Astrocyte (in vitro differentiated cells and primary cell): Measurements from ENCODE around the gene LGI2. TPM values are rescaled to one million over a fixed set of nuclear protein-coding genes. Genes with fewer than 3 reads are reported as not detected.

Experiments
- DNase-seq: peaks from one replicate; pipeline ENCODE4 v3.0.0-alpha.2; 2010; ENCODE audit warnings: low read depth
- FAIRE-seq: peaks from 2 replicates; lab custom pipeline; 2011; peaks lifted over from hg19 to GRCh38; lab: Jason Lieb, UNC
- H2AFZ ChIP-seq: 2 replicates; pipeline ENCODE4 v1.6.0; 2012; ENCODE audit warnings: low read depth, low read length, inconsistent platforms
- H3K27ac ChIP-seq: 2 replicates; pipeline ENCODE4 v1.5.1; 2011; ENCODE audit warnings: low read depth, low read length, inconsistent platforms
- H3K27me3 ChIP-seq: 2 replicates; pipeline ENCODE4 v1.6.0; 2011; ENCODE audit warnings: low read length, inconsistent platforms; ENCODE audit not compliant: insufficient read depth
- H3K36me3 ChIP-seq: 2 replicates; pipeline ENCODE4 v1.5.1; 2011; ENCODE audit warnings: low read length, inconsistent platforms; ENCODE audit not compliant: insufficient read depth
- H3K4me1 ChIP-seq: 2 replicates; pipeline ENCODE4 v1.5.1; 2011; ENCODE audit warnings: low read length, inconsistent platforms; ENCODE audit not compliant: insufficient read depth
- H3K4me2 ChIP-seq: 2 replicates; pipeline ENCODE4 v1.6.0; 2012; ENCODE audit warnings: low read length, inconsistent platforms
- H3K4me3 ChIP-seq: 2 replicates; pipeline ENCODE4 v1.5.1; 2011; ENCODE audit warnings: low read depth, mild to moderate bottlenecking, low read length, inconsistent platforms; ENCODE audit not compliant: insufficient read depth
- H3K79me2 ChIP-seq: 2 replicates; pipeline ENCODE4 v1.6.0; 2012; ENCODE audit warnings: mild to moderate bottlenecking, low read length, inconsistent platforms; ENCODE audit not compliant: insufficient read depth
- H3K9ac ChIP-seq: 2 replicates; pipeline ENCODE4 v1.6.0; 2012; ENCODE audit warnings: mild to moderate bottlenecking, low read length, inconsistent platforms
- H3K9me3 ChIP-seq: 2 replicates; pipeline ENCODE4 v1.5.1; 2012; ENCODE audit warnings: low read depth, mild to moderate bottlenecking, low read length, inconsistent platforms; ENCODE audit not compliant: insufficient read depth
- H4K20me1 ChIP-seq: 2 replicates; pipeline ENCODE4 v1.6.0; 2012; ENCODE audit warnings: low read length, inconsistent platforms; ENCODE audit not compliant: insufficient read depth
- H3K27ac Mint-ChIP-seq: one replicate; pipeline ENCODE4 v1.8.0; 2021; ENCODE audit warnings: mild to moderate bottlenecking, mixed read lengths; ENCODE audit not compliant: unreplicated experiment
- H3K27me3 Mint-ChIP-seq: one replicate; pipeline ENCODE4 v1.8.0; 2021; ENCODE audit warnings: low read depth, mixed read lengths; ENCODE audit not compliant: unreplicated experiment
- H3K36me3 Mint-ChIP-seq: one replicate; pipeline ENCODE4 v1.8.0; 2021; ENCODE audit warnings: low read depth, mixed read lengths; ENCODE audit not compliant: unreplicated experiment
- H3K4me1 Mint-ChIP-seq: one replicate; pipeline ENCODE4 v1.8.0; 2021; ENCODE audit warnings: low read depth, mixed read lengths; ENCODE audit not compliant: unreplicated experiment
- H3K4me3 Mint-ChIP-seq: one replicate; pipeline ENCODE4 v1.8.0; 2021; ENCODE audit warnings: mild to moderate bottlenecking, moderate library complexity, mixed read lengths; ENCODE audit not compliant: unreplicated experiment
- H3K9me3 Mint-ChIP-seq: one replicate; pipeline ENCODE4 v1.8.0; 2021; ENCODE audit warnings: mild to moderate bottlenecking, mixed read lengths; ENCODE audit not compliant: unreplicated experiment
- EZH2 ChIP-seq: IDR thresholded peaks from 2 replicates; pipeline ENCODE4 v1.6.1; 2012; ENCODE audit warnings: mild to moderate bottlenecking, low read length, inconsistent platforms; ENCODE audit not compliant: insufficient read depth
- total RNA-seq: library from RNA; stranded (reverse); gene quantifications from 2 replicates; pipeline ENCODE4 v1.2.1, GENCODE V29; 2021
- TF ChIP-seq, protein P1 (sequence below): IDR thresholded peaks from 2 replicates; pipeline ENCODE4 v1.5.1; 2011; ENCODE audit warnings: low read depth, mild to moderate bottlenecking, inconsistent platforms, low read length, moderate library complexity; ENCODE audit not compliant: insufficient read depth

Gene LGI2
- total RNA-seq, 1 donor from 2014 or later, result 0.27 TPM

DNA sequence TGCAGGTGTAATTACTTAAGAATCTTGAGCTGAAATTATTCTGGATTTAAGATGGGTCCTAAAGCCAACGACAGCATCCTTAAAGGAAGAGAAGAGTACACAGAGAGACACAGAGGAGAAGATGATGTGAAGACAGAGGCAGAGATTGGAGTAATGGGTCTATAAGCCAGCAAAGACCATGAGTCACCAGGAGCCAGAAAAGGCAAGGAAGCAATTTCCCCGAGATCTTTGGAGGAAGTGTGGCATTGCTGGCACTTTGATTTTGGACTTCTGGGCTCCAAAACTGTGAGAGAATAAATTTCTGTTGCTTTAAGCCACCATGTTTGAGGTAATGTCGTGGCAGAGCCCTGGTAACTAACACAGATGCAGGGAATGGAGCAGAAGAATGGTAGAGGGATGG is 32.4 kb upstream of the LGI2 start:
- Histone ChIP-seq H3K9me3 (no peaks in the 10 kb centered on the region), H3K4me2 (no peak overlapping the region), H3K9ac (no peak overlapping the region), H3K27me3 (peaks cover 21% of the 10 kb centered on the region), H2AFZ (no peak overlapping the region), H3K27ac (no peak overlapping the region), H3K79me2 (no peaks in the 10 kb centered on the region), H3K4me1 (no peaks in the 10 kb centered on the region), H3K4me3 (no peak overlapping the region), H4K20me1 (no peaks in the 10 kb centered on the region), H3K36me3 (no peaks in the 10 kb centered on the region)
- H3K4me1 Mint-ChIP-seq, result no peaks in the 10 kb centered on the region
- no peak for FAIRE-seq
- H3K4me3 Mint-ChIP-seq, result no peak overlapping the region
- no peak overlapping the region for H3K27ac Mint-ChIP-seq
- no peak for TF ChIP-seq EZH2
- TF ChIP-seq, protein P1, sequence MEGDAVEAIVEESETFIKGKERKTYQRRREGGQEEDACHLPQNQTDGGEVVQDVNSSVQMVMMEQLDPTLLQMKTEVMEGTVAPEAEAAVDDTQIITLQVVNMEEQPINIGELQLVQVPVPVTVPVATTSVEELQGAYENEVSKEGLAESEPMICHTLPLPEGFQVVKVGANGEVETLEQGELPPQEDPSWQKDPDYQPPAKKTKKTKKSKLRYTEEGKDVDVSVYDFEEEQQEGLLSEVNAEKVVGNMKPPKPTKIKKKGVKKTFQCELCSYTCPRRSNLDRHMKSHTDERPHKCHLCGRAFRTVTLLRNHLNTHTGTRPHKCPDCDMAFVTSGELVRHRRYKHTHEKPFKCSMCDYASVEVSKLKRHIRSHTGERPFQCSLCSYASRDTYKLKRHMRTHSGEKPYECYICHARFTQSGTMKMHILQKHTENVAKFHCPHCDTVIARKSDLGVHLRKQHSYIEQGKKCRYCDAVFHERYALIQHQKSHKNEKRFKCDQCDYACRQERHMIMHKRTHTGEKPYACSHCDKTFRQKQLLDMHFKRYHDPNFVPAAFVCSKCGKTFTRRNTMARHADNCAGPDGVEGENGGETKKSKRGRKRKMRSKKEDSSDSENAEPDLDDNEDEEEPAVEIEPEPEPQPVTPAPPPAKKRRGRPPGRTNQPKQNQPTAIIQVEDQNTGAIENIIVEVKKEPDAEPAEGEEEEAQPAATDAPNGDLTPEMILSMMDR, result no peak
- H3K9me3 Mint-ChIP-seq, result peaks cover 1% of the 10 kb centered on the region
- peaks cover 2% of the 10 kb centered on the region for H3K36me3 Mint-ChIP-seq
- no peak for DNase-seq
- H3K27me3 Mint-ChIP-seq, result peaks cover 10% of the 10 kb centered on the region

DNA sequence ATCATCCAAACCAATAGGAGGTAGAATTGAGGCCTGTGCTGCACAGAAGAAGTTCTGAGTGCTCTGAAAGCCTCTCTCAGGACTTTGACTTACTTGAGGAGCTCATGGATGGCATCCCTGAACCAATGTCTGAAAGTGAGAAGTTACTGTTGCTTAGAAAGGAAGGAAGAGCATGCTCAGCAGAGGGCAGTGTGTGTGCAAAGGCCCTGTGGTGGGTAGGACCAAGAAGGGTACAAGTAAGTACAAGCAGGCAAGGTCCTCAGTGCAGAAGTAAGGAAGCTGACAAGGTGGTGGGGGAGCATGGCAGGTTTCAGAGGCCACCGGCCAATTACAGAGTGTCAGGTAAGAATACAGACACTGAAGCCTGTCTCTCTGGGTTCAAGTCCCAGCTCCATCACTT is 31.4 kb upstream of the LGI2 start:
- no peaks in the 10 kb centered on the region for H4K20me1 ChIP-seq
- no peak overlapping the region for H3K27ac ChIP-seq
- H3K79me2 ChIP-seq, result no peaks in the 10 kb centered on the region
- H3K9ac ChIP-seq, result no peak overlapping the region
- DNase-seq (no peak), FAIRE-seq (no peak)
- no peaks in the 10 kb centered on the region for H3K4me1 Mint-ChIP-seq
- peaks cover 1% of the 10 kb centered on the region for H3K9me3 Mint-ChIP-seq
- H3K27me3 Mint-ChIP-seq, result peaks cover 11% of the 10 kb centered on the region
- H3K9me3 ChIP-seq, result no peaks in the 10 kb centered on the region
- no peak overlapping the region for H3K27ac Mint-ChIP-seq
- TF ChIP-seq, protein P1, result no peak
- no peak for TF ChIP-seq EZH2
- peaks cover 2% of the 10 kb centered on the region for H3K36me3 Mint-ChIP-seq
- H3K36me3 ChIP-seq, result no peaks in the 10 kb centered on the region
- no peak overlapping the region for H3K4me2 ChIP-seq
- no peak overlapping the region for H3K4me3 Mint-ChIP-seq
- no peak overlapping the region for H3K4me3 ChIP-seq
- no peaks in the 10 kb centered on the region for H3K4me1 ChIP-seq
- H2AFZ ChIP-seq, result no peak overlapping the region
- peaks cover 24% of the 10 kb centered on the region for H3K27me3 ChIP-seq

DNA sequence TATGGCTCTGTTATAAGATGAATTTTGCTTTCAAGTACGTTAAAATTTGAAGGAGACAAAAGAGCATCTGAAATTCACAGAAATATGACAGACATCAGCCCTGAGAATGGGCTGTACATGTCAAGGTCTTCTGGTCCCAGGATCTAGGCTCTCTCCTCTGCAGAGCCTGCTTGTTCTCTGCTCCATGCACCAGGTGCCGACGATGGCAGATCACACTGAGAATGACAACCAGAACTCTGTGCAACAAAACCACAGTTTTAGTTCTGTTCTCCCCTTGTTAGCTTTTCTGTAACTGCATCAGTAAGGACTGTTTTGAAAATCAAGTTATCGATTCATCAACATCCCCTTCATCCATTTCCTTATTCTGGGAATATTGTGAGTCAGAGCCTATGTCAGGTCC is 30.9 kb upstream of the LGI2 start:
- H3K9ac ChIP-seq, result no peak overlapping the region
- H3K9me3 Mint-ChIP-seq, result peaks cover 4% of the 10 kb centered on the region
- H3K4me1 ChIP-seq, result no peaks in the 10 kb centered on the region
- FAIRE-seq, result no peak
- no peaks in the 10 kb centered on the region for H3K9me3 ChIP-seq
- no peaks in the 10 kb centered on the region for H3K79me2 ChIP-seq
- H3K4me3 Mint-ChIP-seq, result no peak overlapping the region
- H3K4me2 ChIP-seq, result no peak overlapping the region
- no peaks in the 10 kb centered on the region for H3K36me3 ChIP-seq
- peaks cover under 1% of the 10 kb centered on the region for H3K36me3 Mint-ChIP-seq
- peaks cover 26% of the 10 kb centered on the region for H3K27me3 ChIP-seq
- no peak overlapping the region for H3K4me3 ChIP-seq
- TF ChIP-seq, protein P1, result no peak
- TF ChIP-seq EZH2, result no peak
- DNase-seq, result no peak
- H3K4me1 Mint-ChIP-seq, result no peaks in the 10 kb centered on the region
- H3K27ac Mint-ChIP-seq, result no peak overlapping the region
- H2AFZ ChIP-seq, result no peak overlapping the region
- H3K27ac ChIP-seq, result no peak overlapping the region
- no peaks in the 10 kb centered on the region for H4K20me1 ChIP-seq
- H3K27me3 Mint-ChIP-seq, result peaks cover 15% of the 10 kb centered on the region
